Body of pancreas (tissue), 4 donors: ENCODE results near the gene KLHL40. TPM values are rescaled to one million over a fixed set of nuclear protein-coding genes. Genes with fewer than 3 reads are reported as not detected.

ENCODE experiments used
- ATAC-seq: fragments of 150-250 bp; one replicate; pipeline ENCODE4 v1.9.1; 2016
- DNase-seq, 4 donors: peaks; one replicate each; pipeline ENCODE4 v3.0.0-alpha.2; 2019
- H3K27ac ChIP-seq, 4 donors: fragments of 200-600 bp; sonication (generic); 1 replicate in 3 of 4; 2 replicates in 1 of 4; pipeline versions ENCODE4 v1.5.1 to v1.6.1; 2016 to 2019; ENCODE audit warnings: mild to moderate bottlenecking in 1 of 4, mixed read lengths in 1 of 4, moderate library complexity in 1 of 4
- H3K27me3 ChIP-seq, 2 donors: fragments of 200-600 bp; sonication (generic); one replicate each; pipeline ENCODE4 v1.6.0; 2016; ENCODE audit warnings: mild to moderate bottlenecking in 1 of 2
- H3K36me3 ChIP-seq, 2 donors: fragments of 200-600 bp; sonication (generic); replicated peaks in 1 of 2; 2 replicates each; pipeline ENCODE4 v1.5.1; 2016; ENCODE audit warnings: low read depth in 2 of 2; ENCODE audit not compliant: insufficient read depth in 1 of 2
- H3K4me1 ChIP-seq: fragments of 200-600 bp; sonication (generic); one replicate; pipeline ENCODE4 v1.6.0; 2016
- H3K4me3 ChIP-seq, 2 donors: fragments of 200-600 bp; sonication (generic); 1 replicate in 1 of 2; 2 replicates in 1 of 2; pipeline ENCODE4 v1.5.1; 2016 to 2019
- H3K9me3 ChIP-seq, 3 donors: fragments of 200-600 bp; sonication (generic); 1 replicate in 2 of 3; 2 replicates in 1 of 3; pipeline ENCODE4 v1.5.1; 2016
- CTCF ChIP-seq, 7 experiments: fragments of 450-650 bp in 4 of 7; fragments of 200-600 bp in 3 of 7; sonication (generic) in 3 of 7; IDR thresholded peaks; one replicate each; pipeline ENCODE4 v1.5.1; 2016 to 2019; ENCODE audit warnings: antibody characterized with exemption in 7 of 7
- POLR2A ChIP-seq, 3 donors: fragments of 450-650 bp; IDR thresholded peaks; one replicate each; pipeline ENCODE4 v1.6.1; 2016; ENCODE audit warnings: antibody characterized with exemption in 3 of 3, mild to moderate bottlenecking in 2 of 3
- WGBS, 2 donors: methylation state at CpG; one replicate each; pipeline ENCODE4 v1.1.5; 2017; 5-methylcytosine and 5-hydroxymethylcytosine counted together
- intact Hi-C: fragments of 100-400 bp; cut with DNase I; formaldehyde crosslinking; loops from one replicate; pipeline ENCODE4 v1.15.1; 2023
- total RNA-seq, 2 donors: library from RNA; depleted of rRNA; stranded (reverse); fragments of >200 nt; gene quantifications; one replicate each; pipeline ENCODE4 v1.1.0, GENCODE V29; 2016

Gene KLHL40
- total RNA-seq, 2 donors from 2014 or later = not detected

DNA sequence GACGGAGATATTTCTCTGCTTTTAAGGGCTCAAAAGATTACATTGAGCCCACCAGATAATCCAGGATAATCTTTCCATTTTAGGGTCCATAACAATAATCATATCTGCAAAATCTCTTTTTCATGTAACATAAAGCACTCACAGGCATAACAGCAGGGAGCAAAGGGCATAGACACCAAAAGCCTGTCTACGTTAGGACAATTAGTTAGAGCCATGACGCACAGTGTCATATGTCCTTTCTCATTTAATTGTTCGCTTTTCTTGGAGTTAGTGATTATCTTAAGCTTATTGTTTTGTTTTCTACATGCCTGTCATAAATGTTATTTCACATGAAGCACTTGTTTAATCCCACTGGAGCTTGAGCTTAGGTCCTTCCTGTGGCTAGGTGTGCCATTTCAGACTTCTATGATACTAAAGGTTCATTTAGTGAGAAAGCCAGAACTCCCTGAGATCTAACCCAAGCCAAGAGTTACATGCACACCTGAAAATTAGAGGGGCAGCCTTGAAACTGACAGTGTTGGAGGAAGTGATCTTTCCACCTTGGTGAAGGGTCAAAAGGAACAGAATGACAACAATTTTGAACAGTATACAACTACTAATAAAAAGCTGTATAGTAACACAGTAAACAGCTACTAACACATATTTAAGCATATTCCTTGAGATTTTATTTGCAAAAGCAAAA is 29.0 kb downstream of the KLHL40 start:
- Histone ChIP-seq H3K4me3 (no peak overlapping the region), H3K4me1 (no peaks in the 10 kb centered on the region), H3K27ac (no peak overlapping the region), H3K9me3 (no peaks in the 10 kb centered on the region), H3K36me3 (no peaks in the 10 kb centered on the region), H3K27me3 (no peaks in the 10 kb centered on the region)
- intact Hi-C loops = no loop called here
- ATAC-seq = no peak
- no peak for DNase-seq
- TF ChIP-seq POLR2A (IDR thresholded peaks at IDR 0.05) (no peak), CTCF (IDR thresholded peaks at IDR 0.05) (no peak)
- 71 to 83% methylated on average over 4 of the region's 4 CpGs for WGBS, 2 donors

- H3K36me3 ChIP-seq = no peaks in the 10 kb centered on the region
- DNase-seq (no peak), ATAC-seq (no peak)
- no peak overlapping the region for H3K27ac ChIP-seq
- H3K9me3 ChIP-seq = no peaks in the 10 kb centered on the region
- TF ChIP-seq POLR2A (IDR thresholded peaks at IDR 0.05) (no peak), CTCF (IDR thresholded peaks at IDR 0.05) (no peak)
- WGBS, 2 donors = 78 to 87% methylated on average over 6 of the region's 6 CpGs
- intact Hi-C loops = no loop called here
- no peaks in the 10 kb centered on the region for H3K4me1 ChIP-seq
- H3K27me3 ChIP-seq = no peaks in the 10 kb centered on the region
- H3K4me3 ChIP-seq = no peak overlapping the region
These were observed 32.0 kb downstream of the KLHL40 start for GRCh38 chr3:42717306-42717705.

GRCh38 chr3:42718338-42718737 is 33.0 kb downstream of the KLHL40 start:
- Histone ChIP-seq H3K9me3 (no peaks in the 10 kb centered on the region), H3K4me3 (no peak overlapping the region), H3K27ac (no peak overlapping the region), H3K36me3 (no peaks in the 10 kb centered on the region), H3K4me1 (no peaks in the 10 kb centered on the region), H3K27me3 (no peaks in the 10 kb centered on the region)
- no peak for TF ChIP-seq CTCF (IDR thresholded peaks at IDR 0.05)
- no peak for TF ChIP-seq POLR2A (IDR thresholded peaks at IDR 0.05)
- intact Hi-C loops = no loop called here
- 72 to 73% methylated on average over 5 of the region's 5 CpGs for WGBS, 2 donors
- no peak for DNase-seq
- ATAC-seq = no peak

GRCh38 chr3:42719002-42719401 is 33.7 kb downstream of the KLHL40 start:
- no peak for TF ChIP-seq POLR2A (IDR thresholded peaks at IDR 0.05)
- TF ChIP-seq CTCF (IDR thresholded peaks at IDR 0.05) = no peak
- H3K9me3 ChIP-seq = no peaks in the 10 kb centered on the region
- ATAC-seq (no peak), DNase-seq (no peak)
- H3K27ac ChIP-seq = no peak overlapping the region
- no peaks in the 10 kb centered on the region for H3K4me1 ChIP-seq
- no peak overlapping the region for H3K4me3 ChIP-seq
- intact Hi-C loops = no loop called here
- H3K36me3 ChIP-seq = no peaks in the 10 kb centered on the region
- H3K27me3 ChIP-seq = no peaks in the 10 kb centered on the region
- WGBS, 2 donors = 60 to 81% methylated on average over 6 of the region's 6 CpGs

DNA sequence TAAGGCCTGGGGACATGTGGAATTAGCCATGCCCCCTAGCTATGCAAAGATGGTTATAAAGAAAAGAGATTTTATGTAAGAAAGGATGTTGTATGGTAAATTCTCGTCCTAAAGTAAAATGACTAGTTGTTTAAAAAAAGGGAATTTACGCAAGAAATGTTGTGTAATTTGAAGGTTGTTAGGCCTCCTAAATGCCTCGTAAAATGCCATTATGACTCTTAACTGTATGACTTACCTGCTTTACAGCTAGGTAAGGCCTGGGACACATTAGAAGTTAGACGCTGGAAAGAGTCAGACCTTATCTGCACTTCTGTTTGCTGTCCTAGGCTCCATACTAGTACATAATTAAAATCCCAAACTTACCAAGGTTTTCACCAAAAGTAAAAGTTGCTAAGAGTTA is 34.8 kb downstream of the KLHL40 start:
- no peaks in the 10 kb centered on the region for H3K4me1 ChIP-seq

More for the DNA sequence above, 34.8 kb downstream of the KLHL40 start:
- TF ChIP-seq CTCF (IDR thresholded peaks at IDR 0.05) = no peak
- no peak for TF ChIP-seq POLR2A (IDR thresholded peaks at IDR 0.05)
- no peak for DNase-seq
- H3K36me3 ChIP-seq = no peaks in the 10 kb centered on the region
- WGBS, 2 donors = 75 to 78% methylated on average over 4 of the region's 4 CpGs
- H3K27ac ChIP-seq = no peak overlapping the region
- intact Hi-C loops = no loop called here
- ATAC-seq = no peak
- H3K9me3 ChIP-seq = no peaks in the 10 kb centered on the region
- no peak overlapping the region for H3K4me3 ChIP-seq
- H3K27me3 ChIP-seq = no peaks in the 10 kb centered on the region
